Camera-type eye (tissue), 1 donor: Measurements from ENCODE around the gene TK2. TPM values are rescaled to one million over a fixed set of nuclear protein-coding genes. Genes with fewer than 3 reads are reported as not detected.

Source experiments
- total RNA-seq: library from RNA; depleted of rRNA; stranded (reverse); fragments of >200 nt; gene quantifications from one replicate; pipeline ENCODE4 v1.2.3, GENCODE V29; 2014

TK2 gene
- 30.0 TPM for total RNA-seq

DNA sequence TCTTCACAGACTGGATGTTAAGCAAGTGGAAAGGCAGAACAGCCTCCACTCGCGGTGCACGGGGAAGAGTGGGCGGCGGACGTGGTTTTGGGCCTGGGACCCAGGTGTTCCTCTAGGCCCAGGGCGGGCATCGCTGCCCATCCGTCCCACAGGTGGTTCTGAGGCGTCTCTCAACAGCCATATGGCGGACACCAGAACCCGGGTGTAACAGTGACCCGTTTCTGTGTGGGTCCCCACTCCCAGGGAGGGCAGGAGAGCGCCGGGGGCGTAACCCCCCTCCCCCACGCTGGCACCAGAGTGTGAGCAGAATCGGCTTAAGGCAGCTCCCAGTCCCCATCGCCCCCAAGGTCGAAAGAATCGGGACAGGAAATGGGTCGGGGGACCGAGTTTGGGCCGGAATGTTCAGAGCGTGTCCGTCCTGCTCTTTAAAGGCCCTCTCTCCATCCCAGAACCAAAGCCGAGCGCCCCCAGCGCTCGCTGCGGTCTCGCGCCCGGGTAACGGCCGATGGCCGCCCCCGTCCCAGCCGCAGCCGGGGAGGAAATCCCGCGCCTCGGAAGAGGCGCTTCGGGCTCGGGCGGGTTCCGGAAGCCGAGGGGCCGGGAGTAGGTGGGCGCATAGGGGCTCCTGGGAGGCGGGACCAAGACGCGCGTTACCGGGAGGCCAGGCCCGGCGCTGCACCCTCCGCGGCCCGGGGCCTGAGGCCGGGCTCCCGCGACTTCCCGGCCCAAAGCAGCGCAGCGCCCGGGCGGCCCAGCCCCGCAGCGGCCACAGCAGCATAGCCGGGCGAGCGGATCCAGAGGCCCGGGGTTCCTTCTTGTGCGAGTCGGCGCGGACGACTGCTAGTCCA, at the start of gene TK2:
Gene TK2 (minus strand): TSS at position 839 of the 848 bp plus-strand sequence. CDS start 61 bp downstream, at position 778.

DNA sequence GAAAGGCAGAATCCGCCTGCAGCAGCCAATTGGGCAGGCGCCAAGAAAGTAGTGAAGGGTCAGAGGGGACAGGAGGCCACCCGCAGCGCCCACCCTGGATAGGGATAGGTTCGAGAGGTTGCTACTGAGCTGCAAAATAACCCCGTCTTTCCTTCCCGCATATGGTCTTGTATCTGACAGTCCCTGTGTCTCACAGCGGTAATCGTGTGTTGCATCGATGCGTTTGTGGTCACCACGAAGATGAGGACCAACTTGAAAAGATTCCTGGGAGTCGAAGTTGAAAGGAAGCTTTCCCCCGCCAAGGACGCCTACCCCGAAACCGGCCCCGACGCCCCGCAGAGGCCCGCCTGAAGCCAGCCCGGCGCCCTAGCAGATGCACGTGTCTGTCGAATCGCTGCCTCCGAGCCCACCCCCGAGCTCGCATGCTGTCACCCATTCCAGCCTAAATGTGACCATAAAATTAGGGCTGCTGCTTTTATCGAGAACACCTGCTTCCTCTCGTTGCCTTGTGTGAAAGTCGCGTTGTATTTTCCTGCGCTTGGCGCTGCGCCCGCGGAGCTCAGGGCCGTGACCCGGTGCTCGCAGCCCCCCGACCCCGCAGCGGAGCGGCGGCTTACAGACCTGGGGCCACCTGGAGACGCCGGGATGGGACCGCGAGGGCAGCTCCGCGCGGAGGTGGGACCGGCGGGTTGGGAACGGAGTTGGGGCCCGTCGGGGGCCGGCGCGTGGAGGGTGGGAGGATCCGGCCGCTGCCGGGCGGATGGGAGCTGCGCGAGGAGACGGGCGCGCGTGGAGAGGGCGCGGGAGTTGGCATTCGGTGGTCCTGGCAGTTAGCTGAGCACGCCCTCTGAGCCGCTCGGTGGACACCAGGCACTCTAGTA, 29.0 kb upstream of the TK2 start, which contains the start of gene CMTM2:
Gene CMTM2 (plus strand): TSS at position 813 of the 881 bp plus-strand sequence. CDS start 145 bp downstream, outside the sequence.

DNA sequence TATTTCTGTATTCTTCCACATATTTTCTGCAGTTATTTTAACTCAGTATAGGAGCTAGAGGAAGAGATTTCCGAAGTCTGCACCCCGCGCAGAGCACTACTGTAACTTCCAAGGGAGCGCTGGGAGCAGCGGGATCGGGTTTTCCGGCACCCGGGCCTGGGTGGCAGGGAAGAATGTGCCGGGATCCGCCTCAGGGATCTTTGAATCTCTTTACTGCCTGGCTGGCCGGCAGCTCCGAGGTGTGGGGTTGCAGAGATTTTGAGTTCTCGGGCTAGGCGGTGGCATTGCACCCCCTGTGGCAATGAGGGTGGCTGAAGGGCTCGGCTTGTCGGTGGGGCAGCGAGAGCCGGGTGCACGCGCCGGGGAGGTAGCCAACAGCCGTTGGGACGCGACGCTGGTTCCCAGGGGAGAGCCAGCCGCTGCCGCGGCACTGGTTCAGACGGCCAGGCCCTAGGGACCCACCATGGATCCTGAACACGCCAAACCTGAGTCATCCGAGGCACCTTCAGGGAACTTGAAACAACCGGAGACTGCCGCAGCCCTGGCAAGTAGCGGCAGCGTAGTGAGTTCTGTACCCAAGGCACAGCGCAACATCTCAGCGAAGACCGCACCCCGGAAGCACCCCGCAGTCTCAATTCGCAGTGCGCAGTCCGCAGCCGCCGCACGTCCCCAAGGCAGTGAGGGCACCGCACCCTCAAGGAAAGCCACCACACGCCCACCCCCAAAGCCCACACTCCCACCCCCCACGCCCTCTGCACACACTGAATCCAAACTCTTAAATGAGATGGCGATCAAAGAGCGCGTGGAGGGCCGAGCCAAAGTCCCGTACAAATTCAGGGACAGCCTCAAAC, 16.4 kb upstream of the TK2 start, which contains the start of gene CMTM1:
Gene CMTM1 (plus strand): TSS at position 389 of the 851 bp plus-strand sequence. CDS start 75 bp downstream, at position 464.

DNA sequence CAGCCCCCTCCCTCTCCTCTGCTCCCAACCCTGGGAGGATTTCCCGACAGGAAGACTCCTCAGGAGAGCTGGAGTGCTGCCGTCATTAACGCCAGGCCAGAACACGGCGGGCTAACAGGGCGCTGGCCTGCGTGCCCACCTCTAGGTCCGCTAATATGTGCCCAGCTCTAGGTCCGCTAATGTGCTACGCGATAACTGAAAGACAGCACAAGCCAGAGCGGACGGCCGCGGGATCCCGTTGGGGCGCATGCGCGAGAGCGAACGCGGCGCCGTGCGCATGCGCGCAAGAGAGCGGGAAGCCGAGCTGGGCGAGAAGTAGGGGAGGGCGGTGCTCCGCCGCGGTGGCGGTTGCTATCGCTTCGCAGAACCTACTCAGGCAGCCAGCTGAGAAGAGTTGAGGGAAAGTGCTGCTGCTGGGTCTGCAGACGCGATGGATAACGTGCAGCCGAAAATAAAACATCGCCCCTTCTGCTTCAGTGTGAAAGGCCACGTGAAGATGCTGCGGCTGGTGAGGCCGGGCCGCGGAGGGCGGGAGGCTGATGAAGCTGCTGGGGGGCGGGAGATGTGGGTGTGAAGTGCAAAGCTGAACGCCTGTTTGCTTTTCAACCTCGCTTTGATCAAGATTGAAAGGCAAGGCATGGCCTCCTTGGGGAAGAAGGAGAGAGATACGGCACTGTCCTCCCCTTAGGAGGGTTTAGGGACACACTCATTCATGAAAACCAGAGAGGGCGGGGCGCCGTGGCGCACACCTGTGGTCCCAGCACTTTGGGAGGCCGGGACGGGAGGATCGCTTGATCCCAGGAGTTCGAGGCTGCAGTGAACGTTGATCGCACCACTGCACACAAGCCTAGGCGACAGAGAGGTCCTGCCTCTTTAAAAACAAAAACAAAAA, 2.6 kb upstream of the TK2 start, which contains the start of gene CKLF:
Gene CKLF (plus strand): TSS at position 291 of the 892 bp plus-strand sequence. CDS start 140 bp downstream, at position 431.

Other genes starting within 250 kb of the TK2 start
- 41.5 TPM for gene CDH5, start 183.4 kb downstream of the TK2 start, total RNA-seq
- gene BEAN1, start 122.8 kb downstream of the TK2 start, total RNA-seq, result 5.9 TPM
- 38.8 TPM for gene CKLF, start 2.5 kb upstream of the TK2 start, total RNA-seq
- 4.3 TPM for gene CMTM1, start 16.3 kb upstream of the TK2 start, total RNA-seq
- not detected for gene CMTM2, start 29.3 kb upstream of the TK2 start, total RNA-seq
- 21.8 TPM for gene CMTM3, start 54.6 kb upstream of the TK2 start, total RNA-seq
- gene CMTM4, start 146.6 kb upstream of the TK2 start, total RNA-seq, result 43.5 TPM
- 226 TPM for gene DYNC1LI2, start 201.5 kb upstream of the TK2 start, total RNA-seq